GM12801 (cell line): Measurements from ENCODE around the gene FAM20C.

Source experiments
- TF ChIP-seq, protein P1 (sequence below): IDR thresholded peaks from one replicate; pipeline ENCODE4 v1.5.1; 2011; ENCODE audit warnings: control low read depth; ENCODE audit not compliant: insufficient read length; ENCODE audit errors: extremely low read depth

FAM20C gene

DNA sequence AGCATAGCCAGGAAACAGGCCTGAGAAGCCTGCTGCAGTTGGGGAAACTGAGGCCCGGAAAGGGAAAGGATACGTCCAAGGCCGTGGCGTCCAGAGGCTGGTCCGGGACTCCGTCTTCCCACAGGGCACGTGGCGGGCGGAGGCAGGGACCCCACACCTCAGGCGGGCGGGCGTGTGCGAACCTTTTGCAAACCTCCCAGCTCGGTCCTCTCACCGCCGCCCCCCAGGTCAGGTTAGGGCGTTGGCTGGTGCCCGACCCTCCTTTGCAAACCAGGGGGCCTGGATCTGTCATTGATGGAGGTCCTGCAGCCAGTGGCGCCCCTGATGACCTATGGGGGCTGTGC is 19.3 kb downstream of the FAM20C start:
- TF ChIP-seq, protein P1, sequence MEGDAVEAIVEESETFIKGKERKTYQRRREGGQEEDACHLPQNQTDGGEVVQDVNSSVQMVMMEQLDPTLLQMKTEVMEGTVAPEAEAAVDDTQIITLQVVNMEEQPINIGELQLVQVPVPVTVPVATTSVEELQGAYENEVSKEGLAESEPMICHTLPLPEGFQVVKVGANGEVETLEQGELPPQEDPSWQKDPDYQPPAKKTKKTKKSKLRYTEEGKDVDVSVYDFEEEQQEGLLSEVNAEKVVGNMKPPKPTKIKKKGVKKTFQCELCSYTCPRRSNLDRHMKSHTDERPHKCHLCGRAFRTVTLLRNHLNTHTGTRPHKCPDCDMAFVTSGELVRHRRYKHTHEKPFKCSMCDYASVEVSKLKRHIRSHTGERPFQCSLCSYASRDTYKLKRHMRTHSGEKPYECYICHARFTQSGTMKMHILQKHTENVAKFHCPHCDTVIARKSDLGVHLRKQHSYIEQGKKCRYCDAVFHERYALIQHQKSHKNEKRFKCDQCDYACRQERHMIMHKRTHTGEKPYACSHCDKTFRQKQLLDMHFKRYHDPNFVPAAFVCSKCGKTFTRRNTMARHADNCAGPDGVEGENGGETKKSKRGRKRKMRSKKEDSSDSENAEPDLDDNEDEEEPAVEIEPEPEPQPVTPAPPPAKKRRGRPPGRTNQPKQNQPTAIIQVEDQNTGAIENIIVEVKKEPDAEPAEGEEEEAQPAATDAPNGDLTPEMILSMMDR: no peak

DNA sequence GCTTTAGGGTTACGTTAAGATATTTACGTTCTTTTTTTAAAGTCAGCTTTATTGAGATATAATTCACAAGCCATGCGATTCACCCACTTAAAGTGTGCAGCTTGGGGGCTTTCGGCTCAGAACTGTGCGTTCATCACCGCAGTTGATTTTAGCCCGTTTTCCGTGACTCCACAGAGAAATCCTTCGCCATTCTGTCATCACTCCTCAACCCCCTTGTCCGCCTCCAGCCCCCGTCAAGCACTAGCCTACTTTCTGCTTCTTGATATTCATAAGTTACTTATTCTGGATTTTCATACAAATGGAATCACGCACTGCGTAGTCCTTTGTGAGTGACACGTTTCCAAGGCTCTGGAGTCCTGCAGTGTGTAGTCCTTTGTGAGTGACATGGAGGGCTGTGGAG is 20.4 kb downstream of the FAM20C start:
- TF ChIP-seq, protein P1: no peak

DNA sequence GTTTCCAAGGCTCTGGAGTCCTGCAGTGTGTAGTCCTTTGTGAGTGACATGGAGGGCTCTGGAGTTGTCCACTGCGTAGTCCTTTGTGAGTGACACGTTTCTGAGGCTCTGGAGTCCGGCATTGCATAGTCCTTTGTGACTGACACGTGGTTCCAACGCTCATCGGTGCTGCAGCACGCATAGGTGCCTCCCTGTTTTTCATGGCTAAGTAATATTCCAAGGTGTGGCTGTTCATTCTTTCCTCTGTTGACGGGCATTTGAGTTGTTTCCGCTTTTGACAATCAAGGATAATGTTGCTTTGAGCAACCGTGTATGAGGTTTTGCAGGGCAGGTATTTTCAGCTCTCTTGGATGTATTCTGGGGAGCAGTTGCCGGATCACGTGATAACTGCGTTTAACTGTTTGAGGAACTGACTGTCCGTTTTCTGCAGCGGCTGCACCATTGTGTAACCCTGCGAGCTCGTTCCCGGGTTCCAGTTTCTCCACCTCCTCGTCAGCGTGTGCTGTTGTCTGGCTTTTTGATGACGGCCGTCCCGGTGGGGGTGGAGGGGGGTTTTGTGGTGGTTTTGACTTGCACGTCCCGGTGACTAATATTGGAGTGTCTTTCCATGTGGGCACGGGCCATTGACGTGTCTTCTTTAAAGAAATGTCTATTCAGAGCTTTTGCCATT is 21.1 kb downstream of the FAM20C start:
- TF ChIP-seq, protein P1: no peak

DNA sequence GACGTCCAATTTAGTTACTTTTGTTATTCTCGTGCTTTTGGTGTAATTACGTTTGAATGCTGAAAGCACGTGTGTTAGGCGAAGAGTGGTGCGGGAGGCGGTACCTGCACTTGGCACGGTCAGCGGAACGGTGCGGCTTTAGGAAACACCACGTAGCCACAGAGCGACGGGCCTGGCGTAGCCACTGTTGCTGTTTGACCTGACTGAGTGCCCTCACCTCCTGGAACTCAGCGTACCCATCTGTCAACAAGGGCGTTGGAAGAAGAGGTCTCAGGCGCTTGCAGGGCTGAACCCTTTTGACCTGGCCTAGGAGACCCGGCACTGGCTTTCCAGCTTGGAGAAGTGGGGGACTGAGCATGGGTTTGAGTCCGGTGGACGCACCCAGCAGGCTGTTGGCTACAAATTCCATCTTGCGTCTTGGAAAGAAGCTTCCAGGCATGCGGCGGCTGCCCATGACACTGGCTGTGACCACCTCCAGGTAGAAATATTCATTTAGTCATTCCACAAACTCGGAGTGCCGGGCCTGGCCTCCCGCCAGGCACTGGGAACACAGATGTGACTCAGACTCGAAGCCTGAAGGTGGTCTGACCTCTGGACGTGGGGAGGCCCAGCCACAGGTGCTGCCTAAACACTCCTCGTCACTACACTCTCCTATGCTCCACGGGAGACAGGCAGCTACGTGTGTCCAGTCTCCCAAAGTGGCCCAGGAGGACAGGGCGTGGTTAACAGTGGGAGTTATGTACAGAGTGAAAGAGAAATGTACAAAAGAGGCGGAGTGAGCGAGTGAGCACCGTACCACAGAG is 22.2 kb downstream of the FAM20C start:
- TF ChIP-seq, protein P1: no peak

DNA sequence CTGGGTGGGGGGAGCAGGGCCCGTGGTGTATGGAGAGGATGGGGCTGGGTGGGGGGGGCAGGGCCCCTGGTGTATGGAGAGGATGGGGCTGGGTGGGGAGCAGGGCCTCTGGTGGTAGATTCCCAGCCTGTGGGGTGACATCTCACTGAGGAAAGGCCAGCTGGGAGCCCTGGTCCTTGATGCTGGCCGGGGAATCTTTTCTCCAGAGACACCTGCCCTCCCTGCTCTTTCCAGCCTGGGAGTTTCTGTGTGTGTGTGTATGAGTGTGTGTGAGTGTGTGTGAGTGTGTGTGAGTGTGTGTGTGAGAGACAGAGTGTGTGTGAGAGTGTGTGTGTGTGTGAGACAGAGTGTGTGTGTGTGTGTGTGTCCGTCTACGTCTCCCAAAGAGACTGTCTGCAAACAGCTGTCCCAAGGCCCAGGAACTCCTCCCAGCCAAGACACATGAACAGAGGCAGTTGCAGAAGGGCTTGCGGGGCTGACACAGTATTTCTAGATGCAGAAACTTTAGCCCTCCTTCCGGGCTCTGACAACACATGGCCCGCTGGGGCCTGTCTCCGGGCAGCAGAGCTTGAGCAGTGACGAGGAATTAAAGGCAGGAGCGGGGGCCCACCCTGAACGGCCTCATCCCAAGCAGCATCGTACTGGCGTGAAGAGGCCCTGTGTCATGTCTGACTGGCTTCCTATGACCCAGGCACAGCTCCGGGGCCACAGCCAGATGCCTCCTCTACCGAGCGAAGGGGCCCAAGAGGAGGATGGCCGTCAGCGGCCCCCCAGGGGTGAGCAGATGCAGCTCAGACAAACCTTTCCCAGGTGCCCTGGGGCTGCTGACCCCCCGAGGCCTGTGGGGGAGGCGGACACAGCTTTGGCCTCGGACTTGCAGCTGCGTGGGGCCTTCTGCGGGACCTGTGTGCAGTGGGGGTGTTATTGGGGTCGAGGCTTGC is 24.3 kb downstream of the FAM20C start:
- TF ChIP-seq, protein P1: no peak

DNA sequence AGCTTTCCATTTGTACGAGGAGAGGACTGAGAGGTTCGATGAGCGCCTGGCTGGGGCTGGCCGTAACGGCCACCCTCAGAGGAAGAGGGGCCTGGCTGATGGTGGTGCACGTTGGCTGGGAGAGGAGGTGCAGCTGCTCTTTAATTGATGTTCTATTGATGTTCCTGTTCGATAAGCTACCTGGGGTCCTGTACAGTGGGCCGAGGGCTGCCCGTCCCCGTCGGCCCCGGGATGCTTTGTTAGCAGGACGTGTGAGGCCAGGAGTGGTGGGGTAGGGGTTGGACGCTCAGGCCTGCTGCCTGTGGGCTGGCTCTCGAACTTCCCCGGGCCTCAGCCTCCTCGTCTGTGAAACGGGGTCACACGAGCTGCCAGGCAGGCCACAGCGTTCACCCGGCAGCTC is 25.4 kb downstream of the FAM20C start:
- TF ChIP-seq, protein P1: no peak

DNA sequence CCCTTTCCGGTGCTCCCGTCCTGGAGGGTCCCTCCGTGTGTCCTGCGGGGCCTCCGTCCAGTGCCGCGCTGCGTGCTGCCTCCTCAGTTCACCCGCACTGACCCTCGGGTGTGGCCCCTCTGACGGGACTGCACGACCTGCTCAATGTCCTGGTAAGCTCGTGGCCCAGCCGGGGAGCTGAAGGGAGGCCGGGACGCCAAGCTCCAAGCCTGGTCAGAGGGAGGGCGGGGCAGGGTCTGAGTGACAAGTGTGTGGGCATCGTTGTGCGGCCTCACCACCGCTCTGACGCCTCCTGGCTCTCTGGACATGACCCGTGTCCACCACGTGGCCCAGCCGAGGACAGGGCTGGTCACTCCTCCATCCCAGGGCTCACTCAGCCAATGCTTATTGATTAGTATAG is 25.9 kb downstream of the FAM20C start:
- TF ChIP-seq, protein P1: no peak
